SK-N-SH (cell line): ENCODE measurements around the gene RFX4.

Experiments
- CTCF ChIP-seq: fragments of 200-600 bp; sonication (generic); IDR thresholded peaks from 2 replicates; pipeline ENCODE4 v1.6.1; 2017; ENCODE audit warnings: antibody characterized with exemption, mild to moderate bottlenecking, moderate library complexity
- EP300 ChIP-seq, 2 experiments: IDR thresholded peaks; 2 replicates each; pipeline versions ENCODE4 v1.4.0 to v1.6.1; 2012; ENCODE audit warnings: borderline replicate concordance in 1 of 2, low read depth in 1 of 2, low read length in 1 of 2
- EZH2phosphoT487 ChIP-seq: fragments of 200-600 bp; sonication (generic); IDR thresholded peaks from 2 replicates; pipeline ENCODE4 v1.6.1; 2017; ENCODE audit warnings: low read depth, mixed run types, mild to moderate bottlenecking, antibody characterized with exemption, moderate library complexity, borderline replicate concordance
- JUND ChIP-seq: IDR thresholded peaks from 2 replicates; pipeline ENCODE4 v1.4.0; 2012
- POLR2AphosphoS5 ChIP-seq: IDR thresholded peaks from 2 replicates; pipeline ENCODE4 v1.6.1; 2012; ENCODE audit warnings: low read depth, low read length
- RAD21 ChIP-seq: IDR thresholded peaks from 2 replicates; pipeline ENCODE4 v1.6.1; 2012; ENCODE audit warnings: mild to moderate bottlenecking, low read length
- REST ChIP-seq: IDR thresholded peaks from 2 replicates; pipeline ENCODE4 v1.6.1; 2012; ENCODE audit warnings: mild to moderate bottlenecking, low read depth, low read length, moderate library complexity
- SMC3 ChIP-seq: IDR thresholded peaks from 2 replicates; pipeline ENCODE4 v1.6.1; 2012; ENCODE audit warnings: low read depth, low read length, improper control_type of control experiment
- TAF1 ChIP-seq: IDR thresholded peaks from 2 replicates; pipeline ENCODE4 v1.6.1; 2012; ENCODE audit warnings: low read depth, mild to moderate bottlenecking, low read length, moderate library complexity, borderline replicate concordance
- TEAD4 ChIP-seq: IDR thresholded peaks from 2 replicates; pipeline ENCODE4 v1.4.0; 2012; ENCODE audit warnings: mild to moderate bottlenecking, borderline replicate concordance; ENCODE audit not compliant: insufficient read depth
- USF2 ChIP-seq: fragments of 150-350 bp; IDR thresholded peaks from 2 replicates; pipeline ENCODE4 v1.6.1; 2017; ENCODE audit warnings: antibody characterized with exemption, low read length, low read depth, borderline replicate concordance
- YY1 ChIP-seq: IDR thresholded peaks from 2 replicates; pipeline ENCODE4 v1.4.0; 2012; ENCODE audit warnings: low read depth, mild to moderate bottlenecking

GRCh38 chr12:106564678-106565329, 18.0 kb upstream of the RFX4 start:
- TF ChIP-seq CTCF (no peak), USF2 (no peak), EP300 (IDR thresholded peaks at IDR 0.05; ENCODE audit: borderline replicate concordance in 1 of 2, low read depth in 1 of 2, low read length in 1 of 2) (no peak), POLR2AphosphoS5 (no peak), EZH2phosphoT487 (no peak), TAF1 (no peak), REST (no peak), SMC3 (no peak), RAD21 (no peak), JUND (no peak), YY1 (no peak), TEAD4 (no peak)
